K562 (cell line): ENCODE results near the gene CYP2R1. TPM values are rescaled to one million over a fixed set of nuclear protein-coding genes. Genes with fewer than 3 reads are reported as not detected.

Experiments
- ARID1B ChIP-seq: fragments of 450-650 bp; IDR thresholded peaks from 2 replicates; pipeline ENCODE4 v1.6.1; 2016; ENCODE audit warnings: antibody characterized with exemption, mild to moderate bottlenecking, inconsistent platforms
- BDP1 ChIP-seq: IDR thresholded peaks from 3 replicates; pipeline ENCODE4 v1.6.1; 2011; ENCODE audit not compliant: insufficient read length, insufficient read depth
- ELK1 ChIP-seq: sonication (generic); formaldehyde crosslinking; IDR thresholded peaks from 2 replicates; pipeline ENCODE4 v1.8.1; 2022; ENCODE audit warnings: missing genetic modification reagents
- ESRRA ChIP-seq: fragments of 450-650 bp; IDR thresholded peaks from 2 replicates; pipeline ENCODE4 v1.6.1; 2014; ENCODE audit warnings: low read depth, mild to moderate bottlenecking, moderate library complexity, borderline replicate concordance
- GTF2E2 ChIP-seq: fragments of 200-800 bp; sonication (Bioruptor generic); IDR thresholded peaks from 2 replicates; pipeline ENCODE4 v1.6.1; 2016; ENCODE audit warnings: missing genetic modification characterization, missing compliant biosample characterization
- HDAC1 ChIP-seq, 2 experiments: fragments of 450-650 bp; IDR thresholded peaks; 2 replicates each; pipeline ENCODE4 v1.6.1; 2016 to 2017; ENCODE audit warnings: inconsistent platforms in 1 of 2, mild to moderate bottlenecking in 1 of 2, moderate library complexity in 1 of 2
- KLF6 ChIP-seq: fragments of 250-450 bp; sonication (Bioruptor Pico); IDR thresholded peaks from 2 replicates; pipeline ENCODE4 v1.4.0; 2020; ENCODE audit warnings: mild to moderate bottlenecking, moderate library complexity, borderline replicate concordance
- MAFK ChIP-seq: IDR thresholded peaks from 2 replicates; pipeline ENCODE4 v1.6.1; 2011; ENCODE audit warnings: low read length, improper control_type of control experiment
- MXI1 ChIP-seq: IDR thresholded peaks from 2 replicates; pipeline ENCODE4 v1.6.1; 2011; ENCODE audit warnings: low read depth, mild to moderate bottlenecking, improper control_type of control experiment, low read length
- NRF1 ChIP-seq, 2 experiments: fragments of 450-650 bp; IDR thresholded peaks in 1 of 2; conservative IDR thresholded peaks in 1 of 2; 2 replicates each; pipeline ENCODE4 v1.6.1; 2014; ENCODE audit warnings: mild to moderate bottlenecking in 2 of 2
- PPARD ChIP-seq: fragments of 250-450 bp; sonication (Bioruptor Pico); IDR thresholded peaks from 2 replicates; pipeline ENCODE4 v1.8.0; 2022; ENCODE audit warnings: inconsistent platforms, mild to moderate bottlenecking, moderate library complexity
- RBM39 ChIP-seq: fragments of 200-400 bp; formaldehyde crosslinking; optimal IDR thresholded peaks from 2 replicates; pipeline ENCODE3; 2018; ENCODE audit warnings: low read depth, low read length
- SMAD4 ChIP-seq: fragments of 250-450 bp; sonication (Bioruptor Pico); conservative IDR thresholded peaks from 2 replicates; pipeline ENCODE4 v1.8.0; 2021; ENCODE audit warnings: inconsistent platforms, mild to moderate bottlenecking, moderate library complexity
- SMARCA4 ChIP-seq: fragments of 450-650 bp; IDR thresholded peaks from 2 replicates; pipeline ENCODE4 v1.6.1; 2016
- SNRNP70 ChIP-seq: fragments of 200-400 bp; formaldehyde crosslinking; optimal IDR thresholded peaks from 2 replicates; pipeline ENCODE3; 2017; ENCODE audit warnings: low read depth, low read length
- WHSC1 ChIP-seq: IDR thresholded peaks from one replicate; pipeline ENCODE4 v1.6.1; 2012; ENCODE audit warnings: low read length, control low read depth, inconsistent platforms
- ZBTB12 ChIP-seq: fragments of 250-450 bp; sonication (Bioruptor Pico); IDR thresholded peaks from 2 replicates; pipeline ENCODE4 v1.4.0; 2020
- ZFP30 ChIP-seq: fragments of 250-450 bp; sonication (Bioruptor Pico); IDR thresholded peaks from 2 replicates; pipeline ENCODE4 v1.8.0; 2022; ENCODE audit warnings: moderate library complexity, mild to moderate bottlenecking, inconsistent platforms, borderline replicate concordance
- ZNF140 ChIP-seq: fragments of 250-450 bp; sonication (Bioruptor Pico); IDR thresholded peaks from 2 replicates; pipeline ENCODE4 v1.8.0; 2021; ENCODE audit warnings: moderate library complexity, mild to moderate bottlenecking, inconsistent platforms
- ZNF324 ChIP-seq: fragments of 250-450 bp; sonication (Bioruptor Pico); IDR thresholded peaks from 2 replicates; pipeline ENCODE4 v1.4.0; 2020; ENCODE audit warnings: mild to moderate bottlenecking
- ZNF695 ChIP-seq: fragments of 450-650 bp; formaldehyde crosslinking; IDR thresholded peaks from 2 replicates; pipeline ENCODE4 v1.4.0; 2020; ENCODE audit warnings: mild to moderate bottlenecking, moderate library complexity
- ZNF75A ChIP-seq: fragments of 450-650 bp; formaldehyde crosslinking; IDR thresholded peaks from 2 replicates; pipeline ENCODE4 v1.4.0; 2020; ENCODE audit warnings: mild to moderate bottlenecking
- polyA plus RNA-seq, 8 experiments: library from polyadenylated mRNA; depleted of rRNA in 4 of 8; stranded (reverse) in 5 of 8; unstranded in 3 of 8; fragments of >200 nt; fragmentation: Nextera tagmentation in 2 of 8; fragmentation: Illumina TruSeq in 1 of 8; extraction: Ambion mirVana in 2 of 8; extraction: Trizol in 1 of 8; gene quantifications; 2 replicates each; pipeline versions ENCODE4 v1.2.1 to v1.2.3, GENCODE V29; 2011 to 2014; ENCODE audit warnings: inconsistent platforms in 1 of 8, missing spikeins in 1 of 8
- total RNA-seq, 7 experiments: library from RNA; depleted of rRNA in 6 of 7; stranded (reverse); fragments of >200 nt in 6 of 7; fragmentation: Illumina TruSeq in 2 of 7; extraction: Trizol in 2 of 7; gene quantifications; 2 replicates each; pipeline versions ENCODE4 v1.2.1 to v1.2.3, GENCODE V29; 2011 to 2021; ENCODE audit warnings: low replicate concordance in 1 of 7
- TF ChIP-seq, protein P1 (sequence below): sonication (generic); formaldehyde crosslinking; IDR thresholded peaks from 2 replicates; pipeline ENCODE4 v1.8.1; 2023; ENCODE audit warnings: mild to moderate bottlenecking, missing genetic modification reagents
- TF ChIP-seq, protein P2 (sequence below): fragments of 450-650 bp; conservative IDR thresholded peaks from 2 replicates; pipeline ENCODE4 v1.6.1; 2016; ENCODE audit warnings: missing genetic modification characterization, low read depth, mild to moderate bottlenecking, missing compliant biosample characterization, moderate library complexity

The CYP2R1 gene
- total and polyA plus RNA-seq, 9 of the 15 experiments (the other 6 are each of a cell fraction or from before 2014, with no cell fraction given), result 19.4 to 40.5 (median 29.4) TPM

DNA sequence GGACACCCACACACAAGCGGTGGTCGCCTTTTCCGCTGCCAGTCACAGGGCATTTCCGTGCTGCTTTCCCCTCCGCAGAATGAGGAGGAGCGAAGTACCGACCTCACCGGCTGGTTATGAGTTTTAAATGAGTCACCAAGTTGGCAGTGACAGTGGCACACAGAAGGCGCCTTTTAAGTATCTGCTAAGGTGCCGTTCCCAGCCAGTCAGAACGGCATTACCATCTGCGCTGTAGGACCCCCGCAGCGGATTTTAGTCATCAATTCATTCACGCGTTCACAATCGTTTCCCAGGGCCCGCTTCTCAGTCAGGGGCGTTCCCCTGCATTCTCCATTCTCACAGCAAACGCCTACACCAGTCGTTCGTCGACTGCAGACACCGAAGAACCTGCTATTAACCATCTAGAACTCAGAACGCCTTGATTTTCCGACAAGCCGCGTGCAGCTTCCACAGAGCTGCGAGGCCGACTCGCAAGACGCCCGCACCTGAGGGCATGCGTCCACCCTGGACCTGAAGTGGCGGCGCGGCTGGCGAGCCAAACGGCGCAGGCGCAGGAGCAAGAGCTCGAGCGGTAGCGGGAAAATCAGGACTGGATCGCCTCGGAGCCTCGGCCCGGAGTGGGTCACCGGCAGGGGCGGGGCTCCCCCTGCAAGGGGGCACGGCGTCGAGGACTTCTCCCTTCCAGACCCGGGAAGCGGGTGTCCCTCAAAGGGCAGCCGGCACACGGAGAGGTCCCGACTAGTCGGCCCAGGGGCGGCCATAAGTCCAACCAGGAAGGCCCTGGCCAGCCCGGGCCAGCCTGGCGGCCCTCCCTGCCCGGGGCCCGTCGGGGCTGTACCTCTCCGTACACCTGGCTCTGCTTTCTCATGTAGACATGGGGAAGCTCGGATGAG, 642 bp downstream of the CYP2R1 start (continued):
- TF ChIP-seq ZBTB12 (CRISPR knock-in tag), result no peak
- no peak for TF ChIP-seq ZNF75A
- no peak for TF ChIP-seq MXI1
- TF ChIP-seq ZFP30, result no peak
- TF ChIP-seq ZNF695 (CRISPR knock-in tag), result no peak
- TF ChIP-seq, protein P1, sequence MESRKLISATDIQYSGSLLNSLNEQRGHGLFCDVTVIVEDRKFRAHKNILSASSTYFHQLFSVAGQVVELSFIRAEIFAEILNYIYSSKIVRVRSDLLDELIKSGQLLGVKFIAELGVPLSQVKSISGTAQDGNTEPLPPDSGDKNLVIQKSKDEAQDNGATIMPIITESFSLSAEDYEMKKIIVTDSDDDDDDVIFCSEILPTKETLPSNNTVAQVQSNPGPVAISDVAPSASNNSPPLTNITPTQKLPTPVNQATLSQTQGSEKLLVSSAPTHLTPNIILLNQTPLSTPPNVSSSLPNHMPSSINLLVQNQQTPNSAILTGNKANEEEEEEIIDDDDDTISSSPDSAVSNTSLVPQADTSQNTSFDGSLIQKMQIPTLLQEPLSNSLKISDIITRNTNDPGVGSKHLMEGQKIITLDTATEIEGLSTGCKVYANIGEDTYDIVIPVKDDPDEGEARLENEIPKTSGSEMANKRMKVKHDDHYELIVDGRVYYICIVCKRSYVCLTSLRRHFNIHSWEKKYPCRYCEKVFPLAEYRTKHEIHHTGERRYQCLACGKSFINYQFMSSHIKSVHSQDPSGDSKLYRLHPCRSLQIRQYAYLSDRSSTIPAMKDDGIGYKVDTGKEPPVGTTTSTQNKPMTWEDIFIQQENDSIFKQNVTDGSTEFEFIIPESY (CRISPR knock-in tag), result peak; percentile 76
- TF ChIP-seq HDAC1 (IDR thresholded peaks at IDR 0.05), result peak in 1 of 2 experiments; percentile 61; a peak in 1 of 4 replicates
- TF ChIP-seq, protein P2, sequence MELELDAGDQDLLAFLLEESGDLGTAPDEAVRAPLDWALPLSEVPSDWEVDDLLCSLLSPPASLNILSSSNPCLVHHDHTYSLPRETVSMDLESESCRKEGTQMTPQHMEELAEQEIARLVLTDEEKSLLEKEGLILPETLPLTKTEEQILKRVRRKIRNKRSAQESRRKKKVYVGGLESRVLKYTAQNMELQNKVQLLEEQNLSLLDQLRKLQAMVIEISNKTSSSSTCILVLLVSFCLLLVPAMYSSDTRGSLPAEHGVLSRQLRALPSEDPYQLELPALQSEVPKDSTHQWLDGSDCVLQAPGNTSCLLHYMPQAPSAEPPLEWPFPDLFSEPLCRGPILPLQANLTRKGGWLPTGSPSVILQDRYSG (tag), result no peak
- TF ChIP-seq PPARD (CRISPR knock-in tag), result no peak
- TF ChIP-seq BDP1, result no peak
- peak; percentile 93 to 94 for TF ChIP-seq NRF1 (conservative IDR thresholded peaks at IDR 0.05 in 1 of 2, IDR thresholded peaks at IDR 0.05 in 1 of 2)
- TF ChIP-seq ARID1B, result no peak; the same call in 1 of the 2 replicates
- no peak for TF ChIP-seq SMARCA4
- TF ChIP-seq RBM39, result no peak
- TF ChIP-seq MAFK, result no peak
- no peak for TF ChIP-seq WHSC1
- TF ChIP-seq ZNF140 (CRISPR knock-in tag), result no peak
- TF ChIP-seq GTF2E2 (tag), result no peak
- no peak for TF ChIP-seq SNRNP70
- TF ChIP-seq ZNF324 (CRISPR knock-in tag), result no peak
- no peak for TF ChIP-seq ELK1 (CRISPR knock-in tag)
- no peak for TF ChIP-seq KLF6 (CRISPR knock-in tag)
- no peak; the same call in 1 of the 2 replicates for TF ChIP-seq ESRRA
- TF ChIP-seq SMAD4, result 0 out of 2 replicates have a peak, but pooled peaks have one; percentile 57
